SHP77 treated with DMSO at 0.1 percent for 48 hours (cell line): Measurements from ENCODE around the gene RAB3A.
"Not testable (repeated sequence)": the region's sequence is repeated elsewhere in the genome, so short reads cannot be mapped to it uniquely, and the experiment has no call there.

Experiments used
- DNase-seq: peaks from one replicate; lab custom pipeline; 2025; lab: John Stamatoyannopoulos, UW

The RAB3A gene

DNA sequence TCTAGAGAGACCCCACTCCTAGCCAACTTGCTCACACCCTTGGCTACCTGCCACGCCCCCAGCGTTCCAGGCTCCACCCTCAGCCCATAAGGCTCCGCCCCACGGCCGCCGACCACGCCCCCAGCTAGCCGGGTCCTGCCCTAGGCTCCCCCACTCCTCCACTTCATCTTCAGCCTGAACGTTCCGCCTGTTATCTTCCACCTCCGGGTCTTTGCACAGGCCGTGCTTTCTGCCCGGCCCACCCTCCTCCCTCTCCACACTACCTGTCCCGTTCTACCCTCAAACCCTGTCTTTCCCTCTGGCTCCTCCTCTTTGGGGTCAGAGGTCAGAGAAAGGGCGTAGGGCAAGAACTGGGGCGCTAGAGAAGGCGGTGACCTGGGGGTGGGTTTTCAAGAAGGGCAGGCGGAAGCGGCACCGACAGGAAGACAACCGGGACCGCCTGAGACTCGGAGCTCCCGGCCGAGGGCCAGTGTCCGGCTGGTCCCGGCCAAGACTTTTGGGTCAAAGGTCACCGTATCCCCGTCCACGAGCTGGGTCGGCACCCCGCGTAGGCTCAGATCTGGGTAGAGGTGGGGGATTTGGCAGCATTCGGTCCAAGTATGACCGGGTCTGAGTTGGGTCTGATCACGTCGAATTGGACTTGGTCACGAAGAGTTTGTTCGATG, 20.1 kb upstream of the RAB3A start:
- no peak for DNase-seq

DNA sequence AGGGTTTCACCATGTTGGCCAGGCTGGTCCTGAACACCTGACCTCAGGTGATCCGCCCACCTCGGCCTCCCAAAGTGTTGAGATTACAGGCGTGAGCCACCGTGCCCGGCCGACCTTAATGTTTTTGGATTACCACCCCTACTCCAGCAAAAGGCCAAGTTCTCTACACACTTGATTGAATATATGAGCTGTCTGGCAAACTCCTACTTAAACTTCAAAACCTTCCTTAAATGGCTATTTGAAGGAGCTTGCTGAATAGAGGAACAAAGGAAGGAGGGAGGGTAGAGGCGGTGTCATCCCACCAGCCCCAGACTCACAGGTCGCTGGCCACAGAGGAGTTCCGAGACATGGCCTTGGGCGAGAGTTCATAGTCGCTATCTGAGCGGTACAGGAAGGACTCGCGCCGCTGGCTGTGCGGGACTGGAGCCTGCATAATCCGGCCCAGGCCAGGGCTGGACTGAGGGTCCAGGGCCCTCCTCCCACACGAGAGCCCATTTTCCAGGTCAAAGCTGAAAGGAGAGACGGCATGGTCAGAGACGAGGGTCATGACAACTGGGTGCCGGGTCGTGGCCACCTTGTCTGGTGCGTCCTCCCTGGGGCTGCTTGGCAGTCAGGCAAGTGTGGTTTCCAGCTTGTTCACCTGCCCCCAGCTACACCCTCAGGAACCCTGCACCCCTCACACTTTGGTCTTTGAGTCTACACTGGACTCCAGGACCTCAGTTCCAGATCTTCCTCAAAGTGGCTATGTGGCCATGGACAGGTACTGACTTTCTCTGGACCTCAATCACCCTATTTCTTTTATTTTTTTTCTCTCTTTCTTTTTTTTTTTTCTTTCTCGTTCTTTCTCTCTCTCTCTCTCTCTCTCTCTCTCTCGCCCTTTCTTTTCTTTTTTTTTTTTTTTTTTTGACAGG, 18.2 kb upstream of the RAB3A start:
- no peak for DNase-seq

DNA sequence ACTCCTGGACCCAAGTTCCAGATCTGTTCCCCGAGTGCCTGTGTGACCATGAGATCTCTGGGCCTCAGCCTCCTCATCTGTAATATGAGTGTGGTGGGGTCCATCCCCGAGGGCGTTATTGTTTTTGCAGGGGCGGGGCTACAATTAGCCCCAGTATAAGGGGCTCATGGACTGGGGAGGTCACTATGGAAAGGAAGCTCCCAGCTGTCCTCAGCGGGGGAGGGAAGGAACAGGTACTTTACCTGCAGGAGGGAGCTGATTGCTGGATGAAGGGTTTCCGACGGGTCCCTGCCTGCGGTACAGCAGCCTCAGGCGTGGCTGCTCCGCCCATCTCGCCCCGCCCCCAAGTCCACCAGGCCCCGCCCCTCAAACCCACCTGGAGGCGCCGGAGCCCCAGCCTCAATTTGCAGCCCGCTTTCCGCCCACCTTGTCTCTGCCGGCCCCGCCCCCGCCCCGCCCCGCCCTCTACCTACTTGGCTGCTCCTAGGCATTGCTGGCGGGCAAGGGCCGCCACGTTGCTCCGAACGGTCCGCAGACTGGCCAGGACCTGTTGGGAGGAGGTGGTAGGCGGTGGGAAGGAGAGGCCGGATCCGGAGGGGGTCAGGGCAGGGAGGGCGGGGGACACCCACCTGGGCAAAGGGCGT, 16.9 kb upstream of the RAB3A start:
- DNase-seq, result no peak

DNA sequence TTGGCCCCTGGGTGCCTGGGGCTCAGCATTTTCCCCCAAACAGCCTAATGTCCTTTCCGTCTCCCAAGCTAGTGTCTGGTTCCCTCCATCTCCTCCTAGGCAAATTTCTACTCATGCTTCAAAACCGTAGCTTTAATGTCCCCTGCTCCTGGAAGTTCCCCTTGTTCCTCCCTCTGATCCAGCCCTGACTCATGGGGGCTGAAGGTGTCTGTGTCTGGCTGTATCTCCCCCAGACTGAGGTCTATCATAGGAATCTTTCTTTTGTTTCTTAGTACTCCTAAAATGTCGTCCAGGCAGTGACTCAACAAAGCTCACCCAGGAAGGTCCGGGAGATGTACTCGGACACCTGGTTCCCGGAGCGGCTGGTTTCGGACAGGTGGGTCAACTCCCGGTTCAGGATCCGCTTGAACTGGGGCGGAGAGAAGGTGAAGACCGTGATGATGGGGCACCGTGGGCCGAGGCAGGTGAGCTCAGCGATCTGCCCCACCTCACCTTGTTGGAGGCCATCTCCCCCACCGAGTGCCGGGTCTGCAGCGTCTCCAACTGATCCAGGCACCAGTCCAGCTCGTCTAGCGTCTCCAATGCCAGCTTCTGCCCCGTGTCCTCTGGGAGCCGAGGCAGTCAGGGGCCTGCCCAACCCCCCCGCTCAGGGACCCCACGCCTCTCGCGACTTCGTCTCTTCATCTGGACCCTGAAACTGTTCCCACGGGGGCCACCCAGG, 16.2 kb upstream of the RAB3A start:
- no peak for DNase-seq

DNA sequence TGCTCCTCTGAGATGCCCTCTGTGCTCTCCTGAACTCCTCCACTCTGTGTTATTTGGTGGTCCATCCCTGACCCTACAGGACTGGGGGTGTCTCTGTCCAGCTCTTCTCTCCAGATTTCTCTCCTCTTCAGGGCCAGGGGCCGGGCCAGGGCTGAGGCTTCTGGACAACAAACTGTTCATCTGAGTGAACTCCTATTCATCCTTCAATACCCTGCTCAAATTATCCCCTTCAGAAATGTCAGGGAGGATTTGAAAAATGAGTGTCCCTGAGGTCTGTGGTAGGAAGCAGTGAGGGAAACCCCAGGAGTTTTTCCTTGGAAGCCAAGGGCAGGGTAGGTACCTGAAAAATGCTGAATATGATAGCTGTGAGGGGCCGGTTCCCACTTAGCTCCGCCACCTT, 14.8 kb upstream of the RAB3A start:
- no peak for DNase-seq

DNA sequence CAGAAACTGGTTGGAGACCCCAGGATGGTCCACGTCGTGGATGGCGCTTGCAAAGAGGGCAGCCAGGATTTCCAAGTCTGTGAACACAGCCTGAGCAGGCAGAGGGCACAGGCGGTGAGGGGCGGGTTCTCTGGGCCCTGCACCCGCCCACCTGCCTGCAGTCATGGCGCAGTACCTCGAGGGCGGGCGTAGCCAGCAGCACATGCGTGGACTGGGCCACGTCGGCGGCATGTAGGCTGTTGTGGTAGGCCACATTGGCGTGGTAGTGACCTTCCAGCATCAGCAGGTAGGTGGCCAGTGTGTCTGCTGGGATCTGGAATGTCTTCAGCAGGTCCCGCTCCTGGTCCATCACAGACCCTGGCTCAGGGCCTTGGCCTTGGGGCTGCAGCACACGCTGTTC, 14.3 kb upstream of the RAB3A start:
- DNase-seq, result no peak

DNA sequence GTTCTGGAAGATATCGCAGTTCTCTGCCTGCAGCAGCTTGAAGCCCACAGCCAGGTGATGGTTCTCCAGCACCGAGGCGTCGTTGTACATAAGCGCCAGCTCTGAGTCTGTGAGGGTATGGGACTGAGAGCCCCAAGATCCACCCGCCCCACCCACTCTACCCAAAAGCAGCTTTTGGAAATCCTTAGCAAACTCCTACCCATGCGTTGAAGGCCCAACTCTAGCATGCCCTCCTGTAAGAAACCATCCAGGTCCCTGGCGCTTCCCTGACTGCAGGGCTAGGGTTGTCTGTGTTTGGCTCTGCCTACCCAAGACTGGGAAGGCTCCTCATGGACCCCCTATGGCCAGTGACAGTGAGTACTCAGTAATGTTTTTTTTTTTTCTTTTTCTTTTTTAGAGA, 12.9 kb upstream of the RAB3A start:
- no peak for DNase-seq

DNA sequence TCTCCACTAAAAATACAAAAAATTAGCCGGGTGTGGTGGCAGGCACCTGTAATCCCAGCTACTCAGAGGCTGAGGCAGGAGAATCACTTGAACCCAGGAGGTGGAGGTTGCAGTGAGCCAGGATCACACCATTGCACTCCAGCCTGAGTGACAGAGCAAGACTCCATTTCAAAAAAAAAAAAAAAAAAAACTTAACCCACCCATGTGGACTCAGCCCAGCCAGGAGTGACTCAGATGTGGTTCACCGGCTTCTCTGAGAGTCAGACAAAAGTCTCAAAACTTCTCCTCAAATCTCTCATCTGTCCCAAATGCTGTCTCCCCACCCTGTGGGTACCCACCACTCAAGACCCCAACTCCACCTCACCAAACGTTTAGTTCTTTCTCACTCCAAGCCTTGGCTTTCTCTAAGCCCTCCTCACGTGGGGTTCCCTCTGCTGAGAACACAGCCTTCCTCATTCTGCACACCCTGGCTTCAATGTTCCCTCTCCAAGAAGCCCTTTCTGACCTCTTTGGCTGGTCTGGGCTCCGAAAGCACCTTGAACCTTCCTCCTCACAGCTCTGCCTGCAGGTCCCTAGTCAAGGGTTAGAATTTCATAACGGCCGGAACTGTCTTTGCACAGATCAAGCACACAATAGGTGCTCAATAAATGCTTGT, 11.1 kb upstream of the RAB3A start:
- DNase-seq, result no peak

DNA sequence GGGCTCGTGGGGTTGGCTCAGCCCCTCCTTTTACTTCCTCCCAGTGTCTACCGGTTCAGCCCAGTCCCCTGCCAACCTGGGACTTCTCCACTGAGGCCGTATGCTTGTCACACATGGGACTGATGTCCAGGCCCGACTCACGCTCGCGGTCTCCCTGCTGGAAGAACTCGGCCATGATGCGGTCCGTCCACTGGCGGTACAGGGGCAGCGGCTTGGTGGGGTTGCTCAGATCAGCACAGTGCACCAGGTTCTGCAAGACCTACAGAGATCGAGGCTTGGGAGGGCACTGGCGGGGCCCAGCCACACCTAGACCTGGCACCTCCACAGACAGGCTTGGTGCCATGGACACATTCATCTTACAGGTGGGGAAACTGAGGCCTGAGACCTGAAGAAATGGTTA, 7.8 kb upstream of the RAB3A start:
- no peak for DNase-seq

DNA sequence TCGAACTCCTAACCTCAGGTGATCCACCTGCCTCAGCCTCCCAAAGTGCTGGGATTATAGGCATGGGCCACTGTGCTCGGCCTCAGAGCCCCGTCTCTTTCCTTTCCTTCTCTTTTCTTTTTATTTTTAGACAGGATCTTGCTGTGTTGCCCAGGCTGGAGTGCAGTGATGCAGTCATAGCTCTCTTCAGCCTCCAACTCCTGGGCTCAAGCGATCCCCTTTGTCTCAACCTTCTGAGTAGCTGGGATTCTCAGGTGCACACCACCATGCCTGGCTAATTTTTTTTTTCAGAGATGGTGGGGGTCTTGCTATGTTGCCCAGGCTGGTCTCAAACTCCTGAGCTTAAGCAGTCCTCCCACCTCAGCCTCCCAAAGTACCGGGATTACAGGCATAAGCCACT, 6.1 kb upstream of the RAB3A start:
- DNase-seq, result not testable (repeated sequence)

DNA sequence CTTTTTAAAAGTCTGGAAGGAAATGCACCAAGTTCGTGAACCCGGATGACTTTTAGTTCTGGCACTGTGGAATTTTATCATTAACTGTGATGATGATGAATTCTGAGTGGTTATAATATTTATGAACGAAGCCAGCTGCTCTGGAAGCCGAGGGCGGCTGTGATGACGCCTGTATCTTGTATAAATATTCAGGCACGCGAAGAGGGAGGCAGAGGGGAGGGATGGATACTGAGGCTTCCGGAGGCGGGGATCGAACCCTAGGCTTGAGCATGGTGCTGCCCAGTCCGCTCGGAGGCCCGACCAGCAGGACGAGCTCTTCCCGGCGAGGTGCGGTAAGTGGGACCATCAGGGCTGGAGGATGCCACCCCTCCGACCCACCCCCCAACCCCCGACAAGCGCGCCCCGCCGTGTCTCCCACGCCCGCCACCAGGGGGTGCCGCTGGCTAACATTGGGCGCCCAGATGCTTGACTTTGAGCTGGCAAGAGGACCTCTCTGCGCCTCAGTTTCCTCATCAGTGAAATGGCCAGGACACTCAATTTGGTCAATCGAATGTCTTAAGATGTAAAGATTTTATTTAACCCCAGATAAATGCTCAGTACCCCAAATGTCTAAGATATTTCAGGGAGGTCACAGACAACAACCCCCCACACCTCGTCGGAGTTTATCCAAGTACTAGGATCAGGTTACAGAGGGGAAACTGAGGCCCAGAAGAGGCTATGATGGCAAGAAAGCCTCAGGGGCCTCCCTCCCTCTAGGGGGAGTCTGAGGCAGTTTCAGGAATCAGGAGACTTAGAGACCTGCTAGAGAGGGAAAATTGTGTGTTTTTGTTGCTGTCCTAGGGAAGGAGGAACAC, 4.5 kb upstream of the RAB3A start:
- no peak for DNase-seq

DNA sequence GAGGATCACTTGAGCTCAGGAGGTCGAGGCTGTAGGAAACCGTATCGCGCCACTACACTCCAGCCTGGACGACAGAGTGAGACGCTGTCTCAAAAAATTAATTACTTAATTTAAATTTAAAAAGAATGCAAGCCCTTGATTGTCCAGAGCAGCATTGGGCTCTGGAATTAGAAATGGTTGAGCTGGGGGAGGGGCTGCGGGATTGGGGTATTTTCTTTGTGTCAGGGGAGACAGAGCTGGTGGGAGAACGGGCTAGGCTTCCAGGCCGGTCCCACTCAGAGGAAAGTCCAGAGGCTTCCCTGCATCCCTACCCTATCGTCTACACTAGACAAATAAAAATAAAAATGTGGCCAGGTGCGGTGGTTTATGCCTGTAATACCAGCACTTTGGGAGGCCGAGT, 2.2 kb upstream of the RAB3A start:
- DNase-seq, result no peak

DNA sequence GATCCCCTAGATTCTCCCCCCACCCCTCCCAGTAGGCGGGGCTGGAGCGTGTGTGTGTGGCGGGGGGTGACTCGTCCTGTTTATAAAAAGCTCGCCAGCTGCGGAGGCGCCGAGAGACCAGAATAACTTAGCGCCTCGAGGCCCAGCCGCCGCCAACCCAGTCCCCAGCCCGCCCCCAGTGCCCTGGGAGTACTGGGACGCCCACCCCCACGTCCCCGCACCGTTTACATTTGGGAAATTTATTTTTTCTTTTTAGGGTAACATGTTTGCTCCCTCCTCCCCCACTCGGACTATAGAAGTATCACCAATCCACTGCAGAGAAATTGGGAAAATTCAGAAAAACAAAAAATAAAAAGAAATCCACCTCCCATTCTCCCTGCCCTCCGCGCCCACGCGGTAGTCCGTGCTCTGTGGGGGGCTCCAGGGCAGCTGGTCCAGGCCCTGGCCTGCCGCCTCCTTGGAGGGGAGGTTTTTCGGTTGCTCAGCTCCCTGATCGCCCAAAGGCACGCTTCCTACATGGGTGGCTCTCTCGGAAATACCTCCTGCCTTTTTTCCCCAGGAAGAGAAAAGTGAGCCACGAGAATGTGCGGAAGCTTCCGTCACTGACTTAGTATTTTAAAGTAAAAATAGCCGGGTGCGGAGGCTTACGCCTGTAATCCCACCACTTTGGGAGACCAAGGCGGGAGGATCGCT, 1.5 kb upstream of the RAB3A start:
- peak; percentile 39 for DNase-seq

DNA sequence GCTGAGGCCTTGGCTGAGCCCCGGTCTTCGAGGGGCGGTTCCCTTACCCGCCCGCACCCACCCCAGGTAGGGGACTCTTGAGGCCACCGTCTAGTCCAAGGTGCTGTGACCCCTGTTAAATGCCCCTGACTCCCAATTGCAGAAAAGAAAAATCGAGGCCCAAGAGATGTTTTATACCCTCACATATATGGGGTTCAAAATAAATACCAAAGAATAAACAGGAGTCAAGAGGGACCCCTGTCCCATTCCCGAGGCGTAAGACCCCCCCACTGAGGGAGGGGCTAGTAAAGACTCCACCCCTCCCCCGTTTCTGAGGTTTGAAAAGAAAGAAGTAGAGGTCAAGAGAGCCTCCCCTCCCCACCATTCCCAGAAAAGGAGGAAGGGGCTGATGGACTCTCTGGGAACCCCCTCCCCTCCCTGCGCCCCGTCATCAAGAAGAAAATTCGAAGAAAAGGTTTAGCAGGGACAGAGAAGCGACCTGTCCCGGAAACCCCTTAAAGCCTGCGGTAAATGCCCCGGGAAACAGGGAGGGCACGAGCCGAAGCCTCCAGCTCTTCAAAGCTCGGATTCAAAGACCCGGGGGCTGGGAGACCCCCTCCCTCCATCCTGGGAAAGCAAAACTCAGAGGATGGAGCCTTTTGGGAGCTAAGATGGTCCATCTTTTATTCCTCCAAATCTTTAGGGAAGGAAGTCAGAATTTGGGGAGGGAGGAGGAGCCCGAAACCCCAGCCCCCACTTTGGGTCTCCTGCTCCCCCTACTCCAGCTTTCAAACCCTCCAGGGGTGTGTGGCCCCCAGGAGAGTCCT, 755 bp upstream of the RAB3A start:
- DNase-seq, result no peak

DNA sequence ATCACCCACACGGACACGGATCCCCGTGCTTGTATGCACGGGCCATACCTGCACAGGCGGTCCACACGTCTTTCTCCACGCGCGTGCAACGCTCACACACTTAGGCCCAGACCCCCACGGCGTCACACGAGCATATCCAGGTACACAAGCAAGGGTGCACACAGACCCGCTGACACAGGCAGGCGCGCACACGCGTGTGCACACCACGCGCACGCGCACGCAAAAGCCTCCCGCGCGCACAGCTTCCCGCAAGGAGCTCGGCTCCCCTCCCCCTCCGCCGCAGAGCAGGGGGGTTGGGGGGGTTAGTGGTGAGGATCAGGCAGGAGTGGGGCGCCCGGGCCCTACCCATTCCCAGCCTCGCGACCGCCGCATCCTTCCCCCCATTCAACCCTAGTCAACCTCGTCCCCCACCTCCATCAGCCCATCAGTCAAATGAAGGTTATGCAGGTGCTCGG, 407 bp downstream of the RAB3A start:
- DNase-seq, result no peak

DNA sequence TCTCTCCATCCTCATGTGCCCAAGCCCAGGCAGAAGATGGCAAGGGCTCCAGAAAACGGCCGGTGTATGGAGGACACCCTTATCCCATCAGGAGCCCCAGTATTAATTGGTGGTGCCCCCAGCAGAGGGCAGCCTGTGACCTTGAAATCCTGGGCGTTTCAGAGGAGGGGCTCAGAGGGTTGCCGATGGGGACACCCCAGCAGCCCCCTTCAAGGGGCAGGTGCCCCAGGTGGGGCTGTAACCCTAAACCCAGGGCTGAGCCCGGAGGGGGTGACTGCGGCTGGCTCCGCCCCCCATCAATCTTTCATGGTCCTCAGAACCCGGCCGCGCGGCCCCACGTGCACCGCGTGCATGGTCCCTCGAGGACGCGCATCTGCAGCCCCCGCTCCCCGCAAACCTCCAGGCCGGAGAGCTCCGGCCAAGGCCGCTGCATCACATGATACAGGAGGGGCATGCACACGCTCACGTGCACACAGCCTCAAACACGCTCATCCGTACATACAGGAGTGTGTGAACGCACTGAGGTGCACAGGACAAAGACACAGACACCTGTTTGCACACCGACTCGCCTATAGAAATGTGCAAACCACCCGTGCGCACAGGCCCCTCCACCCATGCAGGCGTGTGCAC, 949 bp downstream of the RAB3A start:
- no peak for DNase-seq

DNA sequence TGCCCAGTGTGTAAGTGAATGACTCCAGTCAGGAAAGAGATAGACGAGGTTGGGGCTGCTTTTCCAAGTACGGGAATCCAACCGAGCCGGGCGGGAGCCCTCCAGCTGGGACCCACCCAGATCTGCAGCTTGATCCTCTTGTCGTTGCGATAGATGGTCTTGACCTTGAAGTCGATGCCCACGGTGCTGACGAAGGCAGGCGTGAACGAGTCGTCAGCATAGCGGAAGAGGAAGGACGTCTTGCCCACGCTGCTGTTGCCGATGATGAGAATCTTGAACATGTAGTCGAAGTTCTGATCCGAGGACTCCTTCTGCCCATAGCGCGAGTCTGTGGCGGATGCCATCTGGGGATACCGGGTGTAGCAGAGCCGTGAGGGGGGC, 1.5 kb downstream of the RAB3A start:
- no peak for DNase-seq

DNA sequence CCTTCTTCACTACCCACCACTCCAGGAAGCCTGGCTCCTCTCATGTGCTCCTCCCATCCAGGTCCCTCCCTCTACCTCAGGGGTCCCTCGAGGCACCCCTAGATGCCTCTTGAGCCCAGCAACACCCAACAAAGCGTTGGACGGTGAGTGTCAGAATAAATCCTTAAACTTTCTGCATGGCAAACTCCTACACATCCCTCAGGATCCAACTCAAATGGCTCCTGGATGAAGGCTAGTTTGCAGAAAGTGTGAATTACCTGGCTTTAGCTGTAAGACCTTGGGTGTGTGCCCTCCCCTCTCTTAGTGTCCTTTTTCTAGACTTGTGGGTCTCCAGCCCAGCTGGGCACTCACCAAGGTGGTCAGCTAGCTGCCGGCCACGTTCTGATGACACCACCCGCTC, 5.5 kb downstream of the RAB3A start:
- no peak for DNase-seq

DNA sequence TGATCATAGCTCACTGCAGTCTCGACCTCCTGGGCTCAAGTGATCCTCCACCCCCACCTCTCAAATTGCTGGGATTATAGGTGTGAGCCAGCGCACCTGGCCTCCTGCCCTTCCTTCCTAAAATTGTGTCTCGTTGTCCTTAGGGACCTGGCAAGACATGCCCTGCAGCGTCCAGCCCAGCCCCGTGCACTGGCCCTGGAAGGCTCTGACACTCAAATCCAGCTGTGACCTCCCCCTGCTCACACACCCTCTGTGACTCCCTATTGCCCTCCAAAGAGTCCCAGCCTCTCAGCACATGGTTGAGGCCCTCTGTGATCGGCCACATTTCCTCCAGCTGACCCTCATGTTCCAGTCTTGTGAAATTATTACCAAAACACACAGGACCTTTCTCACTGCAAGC, 5.9 kb downstream of the RAB3A start:
- no peak for DNase-seq
